Activated naive CD4-positive, alpha-beta T cell treated with anti-CD3 and anti-CD28 coated beads, Interleukin-2, amount 50 U/mL, for 16 hours (primary cell): ENCODE data around the gene FOXO6.

Experiments
- DNase-seq: peaks from one replicate; pipeline ENCODE4 v3.0.0-alpha.2; 2020

The FOXO6 gene

DNA sequence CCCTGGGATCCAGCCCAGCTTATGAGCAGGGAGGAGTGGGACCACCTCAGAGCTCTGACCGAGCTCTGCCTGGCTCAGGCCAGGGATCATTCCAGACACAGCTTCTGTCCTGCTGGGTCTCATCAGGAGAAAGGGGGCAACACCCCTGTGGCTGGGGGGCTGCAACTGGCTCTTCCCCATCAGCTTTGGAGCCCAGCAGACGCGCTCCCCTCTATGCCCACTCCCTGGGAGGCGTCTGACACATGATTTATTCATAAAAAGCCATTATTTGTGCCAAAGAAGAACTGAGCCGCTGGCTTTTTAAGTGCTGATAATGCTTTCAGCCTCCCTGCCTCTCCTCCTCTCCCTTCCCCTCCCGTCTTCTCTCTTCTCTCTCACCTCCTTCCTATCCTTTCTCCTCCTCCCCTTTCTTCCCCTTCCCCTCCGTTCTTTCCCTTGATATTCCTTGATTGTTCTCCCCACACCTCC lies 25.0 kb downstream of the FOXO6 start:
- DNase-seq, result no peak

DNA sequence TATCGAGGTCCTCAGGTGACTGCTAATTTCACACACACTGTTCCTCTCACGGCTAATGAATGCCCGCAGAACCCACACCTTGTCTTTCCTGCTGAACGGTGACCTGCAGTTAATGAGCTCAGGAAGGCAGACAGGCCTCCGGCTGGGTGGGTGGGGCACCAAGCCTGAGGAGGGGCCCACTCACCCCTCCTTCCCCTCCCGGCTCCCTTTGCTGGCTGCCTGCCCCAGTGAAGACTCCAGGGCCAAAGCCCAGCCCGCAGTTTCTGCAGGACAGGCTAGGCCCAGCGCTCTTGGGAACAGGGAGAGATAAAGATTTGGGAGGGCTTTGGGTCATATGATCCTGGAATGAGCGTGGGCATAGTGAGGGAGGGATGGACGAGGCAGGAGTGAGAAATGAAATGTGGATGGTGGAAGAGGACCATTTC lies 26.4 kb downstream of the FOXO6 start:
- no peak for DNase-seq

DNA sequence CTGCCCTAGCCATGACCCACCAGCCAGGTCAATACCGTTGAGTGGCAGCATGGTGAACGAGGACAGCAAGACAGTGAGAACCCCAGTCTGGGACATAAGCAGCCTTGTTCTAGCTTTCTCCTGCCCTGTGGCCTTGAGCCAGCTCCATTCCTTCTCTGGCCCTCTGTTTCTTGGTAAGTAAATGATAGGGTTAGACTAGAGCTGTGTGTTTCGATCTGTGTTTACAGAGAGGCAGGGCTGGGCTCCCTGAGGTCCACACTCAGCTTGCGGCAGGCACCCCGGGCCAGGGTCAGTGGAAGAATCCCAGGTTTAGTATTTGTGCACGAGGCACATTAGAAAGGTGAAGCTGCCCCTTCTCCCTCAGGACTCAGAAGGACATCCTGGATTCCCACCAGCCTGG lies 27.3 kb downstream of the FOXO6 start:
- DNase-seq, result no peak

DNA sequence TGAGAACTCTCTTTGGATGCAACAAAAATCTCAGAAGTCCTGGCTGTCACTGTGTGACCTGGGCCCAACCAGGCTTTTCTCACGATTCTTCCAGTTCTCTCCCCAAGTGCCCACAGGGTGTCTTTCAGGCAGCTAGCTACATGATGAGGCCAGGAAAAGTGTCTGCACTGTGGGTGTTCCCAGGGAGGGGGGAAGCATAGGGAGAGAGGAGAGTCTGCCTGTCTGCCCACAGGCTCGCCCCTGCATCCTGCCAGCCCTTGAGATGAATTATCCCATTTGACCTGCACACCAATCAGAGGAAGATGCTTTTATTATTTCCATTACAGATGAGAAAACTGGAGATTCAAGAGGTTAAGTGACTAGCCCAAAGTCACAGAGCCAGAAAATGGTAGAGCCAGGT lies 27.8 kb downstream of the FOXO6 start:
- DNase-seq, result no peak

DNA sequence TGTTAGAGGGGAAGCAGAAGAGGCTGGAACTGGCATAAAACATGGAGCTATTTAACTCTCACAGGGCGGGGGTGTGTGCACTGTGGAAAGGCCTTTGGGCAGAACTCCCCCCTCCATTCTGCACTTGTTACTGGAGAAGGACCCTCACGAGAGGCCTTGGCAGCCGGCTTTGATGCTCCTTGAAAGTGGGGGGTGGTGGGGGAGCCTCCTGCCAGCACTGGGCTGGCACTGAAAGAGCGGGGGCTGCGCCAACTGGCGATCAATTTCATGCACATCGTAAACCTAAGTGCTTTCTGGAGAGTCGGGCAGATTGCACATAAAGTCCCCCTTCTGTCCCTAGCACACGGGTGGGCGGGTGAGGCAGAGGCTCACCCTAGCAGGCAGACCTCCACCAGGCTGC lies 28.9 kb downstream of the FOXO6 start:
- DNase-seq, result no peak

DNA sequence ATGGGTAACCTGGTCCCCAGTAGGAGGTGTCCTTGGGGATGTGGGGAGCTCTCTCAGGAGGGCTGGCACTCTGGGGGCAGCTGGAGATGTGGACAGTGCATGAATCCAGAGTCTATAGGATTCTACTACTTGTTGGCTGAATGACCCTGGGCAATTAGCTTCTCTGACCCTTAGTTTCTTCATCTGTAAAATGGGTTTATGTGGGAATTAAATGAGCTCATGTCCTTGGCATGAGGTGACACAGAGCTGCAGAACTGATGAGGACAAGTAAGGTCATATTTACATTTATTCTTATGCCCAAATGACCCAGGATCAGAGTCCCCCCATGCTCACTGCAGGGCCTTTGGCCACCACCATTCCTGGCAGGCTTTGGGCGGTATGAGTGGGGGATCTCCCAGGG lies 29.3 kb downstream of the FOXO6 start:
- no peak for DNase-seq

DNA sequence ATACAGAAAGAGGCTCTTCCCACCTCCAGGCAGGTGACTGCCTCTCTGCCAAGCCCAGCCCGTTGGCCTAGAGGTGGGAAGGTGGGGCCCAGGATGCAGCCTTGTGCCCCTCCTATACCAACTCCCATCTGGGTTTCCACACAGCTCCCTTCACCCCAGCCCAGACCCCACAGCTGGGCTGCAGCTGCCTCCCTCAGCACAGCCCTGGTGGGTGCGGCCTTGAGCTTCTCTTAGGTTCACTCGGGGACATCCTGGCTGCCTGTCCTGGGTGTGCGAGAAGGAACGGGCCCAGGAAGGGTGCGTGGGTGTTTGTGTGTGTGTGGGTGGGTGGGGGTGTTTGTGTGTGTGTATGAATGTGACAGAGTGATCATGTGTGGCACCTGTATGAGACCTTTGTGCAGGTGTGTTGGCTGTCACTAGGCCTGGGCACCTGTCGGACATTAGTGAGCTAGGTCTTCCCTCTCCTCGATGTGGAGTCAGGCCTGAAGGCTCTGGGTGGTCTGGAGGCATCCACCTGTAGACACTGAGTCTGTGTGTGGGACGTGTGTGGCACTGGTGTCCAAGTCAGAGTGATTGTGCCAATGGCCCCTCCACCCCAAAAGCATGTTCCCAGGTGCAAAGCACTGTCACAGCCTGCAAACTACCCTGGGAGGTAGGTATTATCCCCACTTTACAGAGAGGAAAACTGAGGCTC lies 30.7 kb downstream of the FOXO6 start:
- DNase-seq, result no peak

DNA sequence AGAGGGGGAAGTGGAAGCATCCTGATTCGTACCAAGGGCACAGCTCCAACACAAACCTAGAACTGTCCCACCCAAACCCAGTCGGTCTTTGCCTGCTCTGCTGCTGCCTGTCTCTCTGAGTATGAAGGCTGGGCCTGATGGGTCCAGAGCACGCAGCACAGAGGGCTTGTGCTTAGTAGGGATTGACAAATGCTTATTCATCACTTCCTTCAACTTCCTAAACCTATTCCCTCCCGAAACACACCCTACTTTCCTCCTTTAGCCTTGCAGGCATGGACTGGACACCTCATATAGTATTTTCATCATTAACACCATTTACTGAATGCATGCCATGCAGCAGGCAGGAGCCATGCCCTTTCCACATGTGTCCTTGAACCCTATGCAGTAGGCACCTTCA lies 31.3 kb downstream of the FOXO6 start:
- no peak for DNase-seq

DNA sequence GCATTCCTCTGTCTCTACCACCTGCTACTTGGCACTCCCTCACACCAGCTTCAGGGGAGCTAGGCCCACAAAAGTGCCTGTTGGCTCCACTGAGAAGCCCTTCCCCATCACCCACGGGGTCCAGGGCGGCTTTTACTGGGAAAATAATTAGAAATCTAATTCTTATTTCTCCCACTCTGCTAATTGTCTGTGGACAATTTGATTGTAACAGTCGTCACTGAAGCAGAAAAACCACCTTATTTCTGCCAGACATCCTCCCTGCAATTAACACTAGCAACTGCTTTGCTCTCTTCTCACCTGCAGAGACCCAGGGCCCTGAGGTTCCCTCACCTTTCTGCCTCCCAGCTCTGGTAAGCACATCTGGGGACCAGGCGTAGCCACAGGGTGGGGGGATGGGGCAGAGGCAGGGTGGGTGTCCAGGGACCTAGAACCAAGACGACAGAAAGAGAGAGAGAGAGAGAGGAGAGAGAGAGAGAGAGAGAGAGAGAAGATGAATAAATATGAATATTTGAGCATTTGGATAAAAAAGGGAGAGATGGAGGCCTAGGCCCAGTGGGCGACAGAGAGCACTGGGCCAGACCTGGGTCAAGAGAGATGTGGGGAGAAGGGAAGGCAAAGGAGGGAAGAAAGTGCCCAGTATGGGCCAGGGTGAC lies 32.6 kb downstream of the FOXO6 start:
- no peak for DNase-seq

DNA sequence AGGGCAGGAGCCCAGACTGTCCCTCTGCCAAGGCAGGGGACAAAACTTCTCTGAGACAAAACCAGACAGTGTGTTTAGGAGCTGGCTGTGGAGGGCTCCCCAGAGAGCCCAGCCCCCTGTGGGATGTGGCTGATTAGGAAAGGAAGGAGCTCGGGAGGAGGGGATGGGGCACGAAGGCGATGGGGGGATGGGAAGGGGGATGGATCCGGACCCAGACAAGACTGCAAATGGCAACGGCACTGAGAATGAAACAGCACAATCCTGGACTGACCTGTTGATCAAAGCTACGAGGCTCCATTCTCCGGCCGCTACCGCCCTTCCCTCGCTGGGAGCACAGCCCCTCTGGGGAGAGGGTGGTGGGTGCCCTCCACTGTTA lies 33.1 kb downstream of the FOXO6 start:
- DNase-seq, result no peak

DNA sequence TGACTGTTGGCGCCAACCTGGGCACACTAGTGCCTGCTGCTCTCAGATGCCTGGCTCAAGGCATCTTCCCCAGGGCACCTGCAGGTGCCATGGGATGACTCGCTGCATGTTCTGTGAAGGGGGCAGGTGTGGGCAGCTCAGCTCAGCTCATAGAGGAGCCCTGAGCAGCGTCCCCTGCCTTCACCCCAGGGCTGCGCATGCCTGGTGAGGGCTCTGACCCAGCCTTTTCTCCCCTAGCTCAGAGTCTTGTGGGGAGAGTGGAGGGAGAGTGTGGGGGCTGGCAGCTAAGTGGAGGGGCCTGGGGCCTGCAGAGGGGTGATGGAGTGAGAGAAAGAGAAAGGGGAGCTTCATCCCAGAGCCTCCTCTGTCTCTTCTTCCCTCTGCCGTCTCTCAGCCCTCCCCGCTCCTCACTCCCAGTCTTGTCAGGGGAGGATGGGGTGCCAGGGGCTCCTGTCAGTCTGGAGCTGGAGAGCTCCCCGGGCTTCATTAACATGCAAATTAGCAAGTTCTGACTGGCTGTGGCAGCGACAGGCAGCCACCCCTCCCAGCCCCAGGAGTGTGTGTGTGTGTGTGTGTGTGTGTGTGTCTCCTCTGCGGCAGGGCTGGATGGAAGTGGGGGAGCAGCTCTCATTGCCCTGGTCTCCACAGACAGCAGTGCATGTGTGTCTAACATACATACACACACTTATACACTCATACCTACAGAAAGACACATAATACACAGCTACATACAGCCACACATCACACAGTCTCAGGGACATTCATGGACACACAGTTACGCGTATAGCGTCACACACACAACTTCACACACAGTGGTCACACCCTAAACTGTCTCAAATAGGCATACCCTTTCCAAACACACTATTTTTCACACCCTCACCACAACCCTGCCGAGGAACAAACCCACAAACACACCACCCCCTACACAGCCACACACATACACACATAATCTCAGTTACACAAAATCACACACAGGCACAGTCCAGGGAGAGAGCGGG lies 34.0 kb downstream of the FOXO6 start:
- DNase-seq, result no peak

DNA sequence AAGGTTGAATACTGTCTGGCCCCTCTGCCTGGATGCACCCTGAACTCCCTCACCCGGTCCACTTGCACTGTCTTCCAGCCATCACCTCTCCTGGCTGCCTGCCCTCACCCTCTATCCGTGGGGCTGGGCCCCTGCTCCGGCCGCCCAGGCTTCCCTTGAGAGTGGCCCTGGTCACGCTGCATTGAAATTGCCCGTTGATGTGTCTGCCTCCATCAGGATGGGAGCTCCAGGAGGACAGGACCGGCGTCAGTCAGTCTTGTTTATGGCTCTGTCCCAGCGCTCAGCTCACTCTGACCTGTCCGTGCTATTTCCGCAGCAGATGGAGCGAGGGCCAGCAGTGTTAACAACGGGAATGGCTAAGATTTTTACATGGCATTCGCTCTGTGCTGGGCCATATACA lies 34.9 kb downstream of the FOXO6 start:
- no peak for DNase-seq

DNA sequence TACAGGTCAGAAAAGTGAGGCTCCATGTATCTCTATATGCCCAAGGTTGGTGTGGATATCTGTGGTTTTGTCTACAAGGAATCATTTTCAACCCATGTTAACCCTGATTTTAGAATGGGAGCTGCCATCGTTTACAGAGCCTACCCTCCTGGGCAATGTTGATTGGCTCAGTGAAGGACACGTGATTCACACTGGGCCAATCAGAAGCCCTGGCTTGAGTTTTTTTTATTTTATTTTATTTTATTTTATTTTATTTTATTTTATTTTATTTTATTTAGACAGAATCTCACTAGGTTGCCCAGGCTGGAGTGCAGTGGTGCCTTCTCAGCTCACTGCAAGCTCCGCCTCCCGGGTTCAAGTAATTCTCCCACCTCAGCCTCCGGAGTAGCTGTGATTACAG lies 35.8 kb downstream of the FOXO6 start:
- DNase-seq, result no peak

DNA sequence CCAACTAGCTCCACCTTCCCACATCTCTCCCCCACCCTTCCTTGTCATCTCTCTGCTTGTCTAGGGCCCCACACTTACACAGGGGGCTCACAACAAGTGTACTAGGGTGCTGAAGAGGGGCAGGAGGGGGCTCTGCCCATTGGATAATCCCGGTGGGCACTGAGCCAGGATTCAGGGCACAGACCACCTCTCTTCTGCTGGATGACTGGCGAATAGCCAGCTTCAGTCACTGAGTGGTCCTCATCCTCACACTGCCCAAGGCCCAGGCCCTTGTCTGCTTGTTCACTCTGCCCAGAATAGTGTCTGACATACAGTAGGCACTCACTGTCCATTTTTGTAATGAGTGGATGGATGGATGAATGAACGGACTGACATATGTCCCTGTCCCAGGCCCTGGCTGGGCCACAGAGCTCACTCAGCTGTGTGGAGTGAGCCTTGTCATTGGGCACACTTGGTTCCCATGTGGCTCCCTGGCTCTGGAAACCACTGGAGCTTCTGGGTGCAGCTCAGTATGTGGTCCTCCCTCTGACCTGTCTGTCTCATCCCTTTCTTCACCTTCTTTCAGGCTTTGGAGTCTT lies 36.6 kb downstream of the FOXO6 start:
- DNase-seq, result no peak

DNA sequence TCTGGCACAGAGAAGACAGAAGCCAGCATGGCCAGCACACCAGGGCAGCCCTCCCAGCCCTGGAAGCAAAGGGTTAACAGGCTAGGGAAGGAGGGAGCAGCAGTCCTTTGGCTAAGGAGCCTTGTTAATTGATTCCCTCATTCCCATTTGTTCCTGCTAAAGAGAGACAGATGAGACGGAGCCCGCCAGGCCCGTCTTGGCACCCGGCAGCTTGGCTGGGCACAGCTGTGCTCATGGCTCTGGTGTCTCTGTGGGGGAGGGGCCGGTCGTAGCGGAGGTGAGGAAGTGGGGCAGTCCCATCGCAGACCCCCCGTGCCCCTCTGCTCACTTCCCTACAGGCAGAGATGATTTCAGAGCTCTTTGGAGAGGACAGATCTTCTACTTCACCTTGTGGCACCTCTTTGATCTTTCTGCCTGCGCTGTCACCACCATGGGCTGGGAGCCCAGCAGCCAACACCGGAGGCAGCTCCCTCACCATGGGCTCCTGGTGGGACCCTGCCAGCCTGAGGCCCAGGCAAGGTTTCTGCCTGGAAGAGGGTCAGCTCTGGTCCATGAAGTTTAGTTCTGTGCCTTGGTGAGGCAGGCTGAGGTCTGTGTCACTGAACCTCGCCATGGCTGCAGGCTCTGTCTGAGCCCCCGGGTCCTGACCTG lies 38.0 kb downstream of the FOXO6 start:
- no peak for DNase-seq

DNA sequence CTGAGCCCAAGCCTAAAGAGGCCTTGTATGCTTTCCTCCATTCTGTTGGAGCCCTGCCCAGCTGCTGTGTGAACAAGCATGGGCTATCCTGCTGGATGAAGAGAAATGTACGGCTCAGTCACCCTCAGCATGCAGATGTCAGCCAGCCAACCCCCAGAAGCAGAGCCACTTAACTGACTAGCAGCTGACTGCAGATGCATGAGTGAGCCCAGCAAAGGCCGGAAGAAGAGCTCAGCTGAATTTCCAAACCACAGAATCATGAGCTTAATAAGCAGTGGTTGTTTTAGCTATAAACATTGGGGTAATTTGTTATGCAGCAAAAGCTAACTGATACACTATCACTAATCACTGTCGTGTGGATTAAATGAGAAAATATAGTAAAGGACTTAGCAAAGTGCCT lies 39.0 kb downstream of the FOXO6 start:
- DNase-seq, result no peak

DNA sequence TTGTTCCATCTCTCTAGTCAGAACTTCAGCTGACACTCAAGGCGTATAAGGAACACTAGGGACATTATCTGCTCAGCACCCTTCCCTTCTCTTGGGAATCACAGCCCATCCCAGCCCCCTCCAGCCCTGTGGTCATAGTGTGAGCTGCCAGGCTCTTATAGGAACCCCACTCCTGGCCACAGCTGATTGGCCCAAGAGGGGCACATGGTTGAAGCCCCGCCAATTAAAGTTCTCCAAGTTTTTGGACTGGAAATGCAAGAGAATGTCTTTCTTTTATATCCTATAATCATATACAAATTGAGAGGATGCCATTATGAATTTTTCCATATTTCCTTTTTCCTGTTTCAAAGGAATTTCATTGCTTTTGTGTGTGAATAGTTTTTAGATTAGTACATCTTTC lies 40.7 kb downstream of the FOXO6 start:
- DNase-seq, result no peak

DNA sequence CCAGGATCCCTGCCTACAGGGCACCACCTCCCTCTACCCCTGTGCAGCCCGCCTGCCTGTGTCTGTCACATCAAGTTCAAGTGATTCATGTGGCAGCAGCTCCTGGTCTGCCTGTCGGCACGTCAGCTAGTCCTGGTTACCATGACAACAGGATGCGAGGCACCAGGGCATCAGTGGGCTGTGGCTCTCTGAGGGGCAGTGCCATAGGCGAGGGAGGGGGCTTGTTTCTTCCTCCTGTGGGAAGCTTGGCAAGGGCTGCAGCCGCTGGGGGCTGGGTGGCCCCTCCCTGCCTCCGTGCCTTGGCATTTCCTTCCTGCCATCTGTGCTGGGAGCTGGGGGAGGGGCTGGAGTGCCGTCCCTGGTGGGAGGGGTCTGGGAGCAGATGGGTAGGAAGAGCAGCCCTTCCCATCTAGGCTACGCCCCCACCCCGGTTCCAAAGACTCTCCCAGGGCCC lies 43.1 kb downstream of the FOXO6 start:
- DNase-seq, result no peak

DNA sequence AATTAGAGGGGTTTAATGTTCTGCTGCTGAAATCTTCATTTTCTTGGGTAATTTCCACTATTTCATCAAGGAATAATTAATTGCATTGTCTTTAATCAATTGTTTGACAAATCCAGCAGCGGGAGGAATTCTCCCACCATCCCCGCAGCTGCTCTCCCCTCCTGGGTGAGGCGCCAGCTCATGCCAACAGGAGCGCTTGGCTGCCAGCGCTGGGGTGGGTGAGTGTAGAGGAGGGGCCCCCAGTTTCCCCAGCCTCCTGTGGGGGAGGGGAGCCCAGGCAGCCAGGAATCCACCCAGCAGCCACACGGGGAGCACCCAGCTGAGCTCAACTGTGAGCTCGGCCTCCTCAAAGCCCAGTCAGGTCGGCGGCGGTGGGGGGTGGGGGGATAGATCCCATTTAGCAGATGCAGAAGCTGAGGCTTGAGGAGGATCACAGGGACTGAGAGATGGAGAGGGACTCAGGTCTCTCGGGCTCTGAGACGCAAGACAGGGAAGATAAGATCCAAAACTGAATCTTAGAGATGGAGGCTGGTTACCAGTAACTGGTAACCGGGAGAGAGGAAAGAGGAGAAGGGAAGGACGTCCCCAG lies 46.5 kb downstream of the FOXO6 start:
- no peak for DNase-seq

DNA sequence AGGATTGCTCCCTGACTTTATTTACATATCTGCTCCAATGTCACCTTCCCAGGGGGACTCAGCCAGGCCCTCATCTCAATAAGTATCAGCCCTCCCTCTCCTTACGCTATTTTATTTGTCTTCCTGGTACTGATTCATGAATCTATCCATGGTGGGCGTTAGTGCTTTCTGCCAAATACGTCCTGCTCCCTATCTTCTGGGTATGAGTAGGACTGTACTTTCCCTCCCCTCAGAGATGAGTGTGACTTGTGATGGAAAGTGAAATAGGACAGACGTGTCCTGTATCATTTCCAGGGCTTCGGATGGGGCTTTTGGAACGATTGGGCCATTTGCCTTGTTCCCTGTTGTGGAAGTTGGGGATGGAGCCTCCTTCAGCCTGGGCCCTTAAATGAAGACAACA lies 47.5 kb downstream of the FOXO6 start:
- DNase-seq, result no peak

DNA sequence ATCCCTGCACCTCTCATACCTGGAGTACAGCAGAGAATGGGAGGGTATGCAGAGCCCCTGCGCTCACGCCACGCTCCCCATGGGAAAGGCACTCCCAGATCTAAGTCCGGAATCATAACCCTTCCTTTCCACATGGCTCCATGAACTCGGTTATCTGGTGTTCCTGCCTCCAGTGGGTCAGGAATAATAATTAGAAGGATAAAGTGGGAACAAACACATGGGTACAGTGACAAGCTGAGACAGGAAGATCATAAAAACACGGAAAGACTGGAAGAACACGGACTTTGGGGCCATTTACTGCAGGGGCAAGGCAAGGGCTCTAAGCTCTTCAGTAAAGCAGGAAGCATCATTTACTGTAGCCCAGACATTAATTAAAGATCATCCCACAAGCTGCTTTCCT lies 48.6 kb downstream of the FOXO6 start:
- DNase-seq, result no peak

DNA sequence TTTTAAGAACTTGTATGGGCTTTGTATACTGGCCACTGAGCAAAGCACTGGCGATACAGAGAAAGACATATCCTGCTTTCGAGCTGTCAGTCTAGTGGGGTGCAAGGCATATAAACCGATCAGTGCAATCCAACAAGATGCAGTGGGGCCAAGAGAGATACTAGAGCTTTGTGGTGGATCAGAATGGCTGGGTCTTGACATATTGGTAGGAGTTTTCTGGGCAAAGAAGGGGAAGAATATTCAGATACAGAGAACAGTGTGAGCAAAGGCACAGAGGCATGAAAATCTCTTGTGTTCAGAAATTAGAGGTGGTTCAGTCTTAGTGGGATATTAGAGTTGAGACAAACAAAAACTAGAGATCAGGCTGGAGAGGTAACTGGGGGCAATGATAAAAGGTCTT lies 49.2 kb downstream of the FOXO6 start:
- DNase-seq, result no peak
